NCI-H1694 (cell line): ENCODE measurements around the gene MAPKAPK3.

Experiments used
- DNase-seq: peaks from one replicate; lab custom pipeline; 2025; lab: John Stamatoyannopoulos, UW

Gene MAPKAPK3

DNA sequence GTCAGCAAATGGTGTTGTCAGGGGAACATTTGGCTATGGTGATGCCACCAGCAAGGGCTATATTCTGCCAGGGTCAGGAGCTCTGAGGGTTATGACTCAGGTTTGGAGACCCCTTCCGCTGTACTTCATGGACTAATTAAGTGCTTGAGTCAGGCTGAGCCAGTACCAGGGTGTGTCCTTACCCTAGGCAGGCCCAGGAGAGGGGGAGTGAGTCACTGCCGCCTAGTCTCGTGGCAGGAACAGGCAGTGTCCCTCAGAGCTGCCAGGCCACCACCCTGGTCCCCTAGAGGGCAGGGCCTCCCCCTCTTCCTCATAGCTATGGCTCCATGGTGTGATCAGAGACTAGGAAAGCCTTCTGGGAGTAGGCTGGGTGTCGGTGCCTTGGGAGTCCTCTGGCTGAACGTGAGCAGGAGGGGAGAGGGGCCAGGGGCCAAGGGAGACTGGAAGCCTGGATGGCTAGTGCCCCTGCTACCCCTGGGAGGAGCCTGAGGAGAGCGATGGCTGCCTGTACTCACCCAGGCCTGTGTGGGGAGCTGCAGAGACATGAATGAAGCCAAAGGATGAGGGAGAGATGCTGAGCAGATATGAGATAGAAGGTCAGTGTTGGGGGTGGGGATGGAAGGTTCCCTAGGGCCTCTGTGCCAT lies 10.6 kb downstream of the MAPKAPK3 start:
- no peak for DNase-seq

DNA sequence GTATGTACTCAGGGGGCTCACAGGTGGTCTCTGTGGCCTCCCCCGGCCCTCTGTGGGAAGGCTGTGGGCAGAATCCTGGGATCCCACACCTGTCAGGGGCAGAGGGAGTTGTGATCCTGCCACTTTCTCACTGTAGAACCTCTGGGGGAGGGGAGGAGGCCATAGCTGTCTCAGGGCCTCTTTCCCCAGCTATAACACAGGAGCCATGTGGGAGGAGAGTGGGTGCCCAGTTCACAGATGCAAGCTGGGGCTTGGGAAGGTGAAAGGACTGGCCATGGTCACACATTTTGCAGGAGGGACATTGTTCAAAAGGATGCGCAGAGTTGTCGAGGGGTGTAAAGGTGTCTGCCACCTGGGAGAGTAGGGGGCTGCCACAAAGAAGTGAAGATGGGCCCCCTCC lies 11.7 kb downstream of the MAPKAPK3 start:
- DNase-seq, result no peak

DNA sequence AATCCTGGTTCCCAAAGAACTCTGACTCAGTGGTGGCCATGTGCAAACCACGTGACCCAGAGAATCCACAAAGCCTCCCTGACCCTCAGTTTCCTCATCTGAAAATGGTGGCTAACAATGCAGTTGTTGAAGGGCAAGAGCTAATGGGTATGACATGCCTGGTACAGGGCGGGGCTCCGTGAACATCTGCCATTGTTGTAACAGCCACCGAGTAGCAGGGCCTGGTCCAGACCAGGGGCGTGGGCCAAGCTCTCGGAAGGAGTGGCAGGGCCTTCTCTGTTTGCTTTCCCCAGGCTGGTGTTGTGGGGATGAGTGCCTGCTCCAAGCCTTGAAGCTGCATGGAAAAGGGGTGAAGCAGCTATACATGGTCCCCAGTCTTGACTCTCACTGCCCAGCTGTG lies 13.4 kb downstream of the MAPKAPK3 start:
- DNase-seq, result no peak

DNA sequence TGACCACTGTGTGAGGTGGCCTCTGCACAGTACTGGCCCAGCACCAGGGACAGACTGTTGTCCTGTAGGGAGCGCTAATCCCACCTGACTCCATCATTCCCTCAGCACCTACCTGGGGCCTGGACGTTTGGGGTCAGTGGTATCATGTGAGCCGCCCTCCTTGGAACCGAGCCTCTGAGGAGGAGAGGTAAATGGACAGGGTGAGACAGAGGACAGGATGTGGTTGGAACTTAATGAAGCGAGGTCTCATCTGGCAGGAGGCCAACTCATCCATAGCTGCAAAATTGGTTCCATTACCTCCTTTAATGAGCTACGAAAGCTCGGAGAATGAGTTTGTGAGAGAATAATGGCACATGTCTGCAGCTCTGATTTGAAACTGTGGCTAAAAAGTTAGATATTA lies 13.9 kb downstream of the MAPKAPK3 start:
- DNase-seq, result no peak

DNA sequence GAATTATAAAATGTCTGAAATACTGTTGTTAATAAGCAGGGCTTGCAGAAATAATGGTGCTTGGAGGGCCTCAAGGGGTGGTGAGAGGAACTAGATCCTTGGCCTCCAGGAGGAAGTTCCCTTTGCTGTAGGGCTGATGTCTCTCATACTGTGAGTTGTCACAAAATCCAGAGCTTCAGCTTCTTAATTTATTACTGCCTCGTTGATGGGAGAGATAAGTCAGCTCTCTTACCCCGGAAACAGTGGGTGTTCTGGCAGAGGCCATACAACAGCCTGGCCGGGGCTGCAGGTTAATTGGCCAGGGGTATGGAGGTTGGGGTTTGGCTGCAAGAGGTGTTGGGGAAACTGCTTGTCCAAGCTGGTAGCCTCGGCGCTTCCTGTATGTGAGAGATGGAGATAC lies 15.5 kb downstream of the MAPKAPK3 start:
- no peak for DNase-seq

DNA sequence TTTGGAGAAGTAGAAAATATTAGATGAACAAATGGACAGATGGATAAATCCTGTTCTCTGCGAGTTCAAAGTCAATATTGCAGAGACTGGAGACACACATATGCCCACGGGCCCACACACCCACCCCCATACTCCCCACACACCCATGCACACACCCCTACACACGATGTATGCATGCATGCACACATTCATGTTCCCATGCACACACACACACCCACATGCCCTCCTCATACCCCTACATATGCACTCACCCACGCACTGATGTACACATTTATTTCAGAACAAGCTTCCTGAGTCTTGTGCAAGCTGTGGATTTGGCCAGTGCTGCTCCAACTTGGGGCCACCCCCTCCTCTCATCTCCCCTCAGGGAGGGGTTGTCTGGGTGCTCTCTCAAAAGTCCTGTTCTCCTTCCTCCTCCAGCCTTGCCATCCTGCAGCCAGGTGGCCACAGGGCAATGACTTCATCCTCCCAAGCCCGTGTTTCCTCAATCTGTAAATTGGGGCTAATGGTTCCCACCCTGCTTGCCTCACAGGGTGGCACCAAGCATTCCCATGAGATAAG lies 16.4 kb downstream of the MAPKAPK3 start:
- DNase-seq, result no peak

DNA sequence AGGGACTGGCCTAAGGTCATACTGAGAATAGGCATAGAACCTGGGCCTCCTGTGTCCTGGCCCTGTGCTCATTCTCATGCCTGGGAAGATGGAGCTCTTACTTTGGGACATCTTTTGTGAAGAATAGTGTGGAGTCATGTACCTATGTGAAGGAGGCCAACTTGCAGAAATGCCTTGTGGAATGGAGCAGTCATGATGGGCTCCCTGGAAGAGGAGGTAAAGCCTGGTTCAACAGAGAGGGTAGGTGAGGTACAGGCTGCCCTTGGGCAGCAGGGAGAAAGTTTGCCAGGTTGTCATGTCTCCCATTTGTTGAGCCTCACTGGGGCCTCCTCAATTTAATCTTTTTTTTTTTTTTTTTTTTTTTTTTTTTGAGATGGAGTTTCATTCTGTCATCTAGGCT lies 18.1 kb downstream of the MAPKAPK3 start:
- no peak for DNase-seq

DNA sequence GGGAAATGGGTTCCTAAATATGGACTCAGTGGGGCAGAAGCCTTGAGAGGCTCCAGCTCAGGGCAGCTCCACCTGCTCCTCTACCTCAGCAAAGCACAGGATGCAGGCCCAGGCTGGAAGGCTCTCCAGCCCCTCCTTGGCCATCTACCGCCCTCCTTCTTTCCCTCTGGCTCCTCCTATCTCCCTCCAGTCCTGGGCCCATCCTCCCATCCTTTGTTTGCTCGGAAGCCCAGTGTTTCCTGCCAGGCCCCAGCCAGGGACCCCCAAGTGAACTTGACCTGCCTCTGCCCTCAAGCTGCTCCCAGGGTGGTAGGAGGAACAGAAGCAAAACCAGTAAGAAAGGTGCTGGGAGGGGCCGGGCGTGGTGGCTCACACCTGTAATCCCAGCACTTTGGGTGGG lies 20.1 kb downstream of the MAPKAPK3 start:
- no peak for DNase-seq

DNA sequence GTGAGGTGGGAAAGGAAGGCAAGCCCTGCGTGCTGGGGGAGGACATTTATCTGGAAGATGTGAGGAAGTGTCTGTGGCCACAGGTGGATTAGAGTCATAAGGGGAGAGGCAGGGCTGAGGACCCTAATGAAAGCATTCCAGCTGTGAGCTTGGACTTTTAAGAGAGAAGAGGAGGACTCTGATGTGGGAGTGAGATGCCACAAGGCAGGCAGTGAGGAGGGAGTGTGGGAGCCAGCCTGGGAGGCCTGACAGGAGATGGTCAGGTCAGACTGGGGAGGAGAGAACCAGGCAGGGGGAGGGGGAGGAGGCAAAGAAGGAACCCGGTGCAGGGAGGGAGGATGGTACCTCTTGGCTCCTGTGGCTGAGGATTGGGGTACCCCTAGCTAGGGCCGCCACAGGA lies 21.0 kb downstream of the MAPKAPK3 start:
- no peak for DNase-seq

DNA sequence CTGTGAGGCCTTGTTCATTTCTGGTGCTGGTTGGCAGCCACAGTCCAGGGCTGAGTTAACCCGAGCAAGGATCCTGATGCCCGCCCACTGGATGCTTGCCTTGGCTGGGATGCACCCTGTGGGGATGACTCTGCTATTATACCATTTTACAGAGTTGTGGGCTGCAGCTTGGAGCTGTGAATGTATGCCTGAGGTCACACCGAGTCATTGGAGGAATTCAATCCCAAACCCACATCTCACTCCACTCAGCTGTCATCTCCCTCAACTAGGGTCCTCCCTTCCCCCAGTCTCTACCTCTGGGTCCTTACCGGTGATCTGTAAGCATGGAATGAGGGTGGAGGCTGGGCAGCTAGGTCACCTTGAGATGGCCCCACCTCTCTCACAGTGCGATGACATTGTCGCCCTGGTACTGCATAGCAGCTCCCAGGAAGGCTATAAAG lies 22.1 kb downstream of the MAPKAPK3 start:
- no peak for DNase-seq

DNA sequence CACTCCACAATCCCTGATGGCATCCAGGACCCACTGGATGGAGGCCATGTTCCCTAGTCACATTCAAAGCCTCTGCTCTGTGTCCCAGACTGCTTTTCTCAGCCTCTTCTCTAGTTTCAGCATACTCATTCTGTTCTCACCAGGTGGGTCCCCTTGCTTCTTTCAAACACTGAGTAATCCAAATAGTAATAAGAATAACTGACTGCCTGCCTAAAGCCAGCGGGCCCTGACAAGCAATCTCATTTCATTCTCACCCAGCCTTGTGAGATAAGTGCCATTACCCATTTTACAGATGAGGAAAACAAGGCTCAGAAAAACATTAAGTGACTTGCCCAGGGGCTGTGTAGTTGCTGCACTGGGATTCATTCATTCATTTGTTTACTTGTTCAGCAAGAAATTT lies 25.4 kb downstream of the MAPKAPK3 start:
- DNase-seq, result no peak

DNA sequence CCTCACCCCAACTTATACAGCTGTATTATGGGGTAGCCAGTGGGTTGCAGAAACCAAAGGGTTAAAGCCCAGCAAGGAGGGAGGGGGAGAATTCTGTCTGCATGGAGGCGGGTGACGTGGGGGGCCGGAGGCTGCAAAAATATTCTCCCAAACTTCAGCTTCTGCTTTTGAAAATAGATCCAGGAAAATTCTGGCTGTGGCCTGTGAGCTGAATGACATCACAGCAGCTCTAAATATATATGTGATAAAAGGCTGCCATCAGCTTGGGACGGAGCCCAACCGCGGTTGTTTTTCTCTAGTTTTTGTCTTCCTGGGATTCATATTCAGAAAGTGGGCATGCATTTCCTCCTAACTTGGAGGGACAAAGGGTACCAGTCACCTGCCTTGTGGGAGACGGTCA lies 27.6 kb downstream of the MAPKAPK3 start:
- no peak for DNase-seq

DNA sequence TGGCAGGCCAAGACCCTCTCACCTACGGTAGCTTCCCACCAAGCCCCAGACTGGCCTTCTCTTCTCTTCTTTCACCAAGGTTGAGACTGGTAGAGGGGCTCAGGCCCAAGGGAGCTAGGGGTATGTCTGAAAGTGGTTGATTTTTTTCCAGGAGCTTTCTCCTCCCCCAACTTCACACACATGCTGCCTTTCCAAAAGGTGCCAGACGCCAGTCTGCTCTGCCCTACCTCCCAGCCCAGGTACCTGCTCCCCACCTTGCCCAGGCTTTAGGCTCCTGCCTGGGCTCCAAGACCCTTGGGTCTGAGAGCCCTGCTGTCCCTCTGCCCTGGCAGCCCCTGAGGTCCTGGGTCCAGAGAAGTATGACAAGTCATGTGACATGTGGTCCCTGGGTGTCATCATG lies 28.4 kb downstream of the MAPKAPK3 start:
- no peak for DNase-seq

DNA sequence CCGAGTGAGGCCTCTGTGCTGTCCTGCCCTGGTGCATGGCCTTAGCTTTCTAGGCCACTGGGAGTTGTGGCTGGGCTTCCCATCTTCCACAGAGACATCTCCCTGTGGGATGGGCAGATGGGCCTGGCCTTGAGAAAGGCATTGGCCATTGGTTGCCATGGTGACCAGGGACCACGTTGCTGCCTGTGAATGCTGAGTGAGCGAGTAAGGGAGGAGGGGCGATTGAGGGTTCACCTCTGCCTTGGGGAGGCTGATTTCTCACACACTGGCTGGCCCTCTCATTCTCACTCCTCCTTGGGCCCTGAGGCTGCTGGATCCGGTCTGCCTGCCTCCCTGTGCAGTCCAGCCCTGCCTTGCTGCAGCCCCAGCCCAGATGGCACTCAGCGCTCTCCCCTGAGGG lies 31.4 kb downstream of the MAPKAPK3 start:
- DNase-seq, result no peak

DNA sequence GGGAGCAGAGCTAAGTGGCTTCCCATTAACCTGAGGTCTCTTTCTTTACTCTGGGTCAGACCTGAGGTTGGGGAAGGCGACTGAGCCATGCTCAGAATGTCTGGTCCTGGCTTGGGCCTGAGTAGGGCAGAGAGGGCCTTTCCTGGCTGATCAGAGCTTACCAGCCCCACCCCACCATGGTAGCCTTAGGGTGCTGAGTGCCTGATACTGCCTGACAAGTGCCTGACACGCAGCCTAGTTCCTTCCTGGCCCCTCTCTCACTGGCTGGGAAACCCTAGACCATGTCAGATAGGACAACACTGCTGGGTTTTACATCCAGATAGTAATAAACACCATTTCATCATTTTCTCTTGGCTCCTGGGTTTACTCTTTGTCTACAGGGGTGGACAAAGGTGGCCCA lies 32.0 kb downstream of the MAPKAPK3 start:
- no peak for DNase-seq

DNA sequence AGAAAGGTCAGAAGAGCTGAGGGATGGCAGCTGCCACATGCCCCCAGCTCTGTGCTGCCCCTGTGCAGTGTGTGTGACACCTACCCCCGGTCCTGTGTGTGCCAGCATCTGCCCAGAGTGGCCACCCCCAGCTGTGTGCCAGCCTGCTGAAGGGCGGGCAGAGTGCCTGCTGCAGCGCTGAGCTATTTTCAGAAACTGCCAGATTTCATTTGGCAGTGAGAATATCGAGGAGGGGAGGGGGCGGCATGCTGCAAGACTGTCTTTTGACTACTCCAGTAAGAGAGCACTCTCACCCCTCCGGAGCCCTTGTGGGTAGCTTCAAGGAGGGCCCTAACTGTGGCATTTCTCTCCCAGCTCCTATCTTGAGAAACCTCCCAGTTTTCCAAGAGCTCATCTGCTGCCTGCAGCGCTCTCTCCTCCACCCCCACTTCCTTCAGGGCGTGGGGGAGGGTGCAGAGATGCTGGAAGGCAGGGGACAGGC lies 32.5 kb downstream of the MAPKAPK3 start:
- no peak for DNase-seq

DNA sequence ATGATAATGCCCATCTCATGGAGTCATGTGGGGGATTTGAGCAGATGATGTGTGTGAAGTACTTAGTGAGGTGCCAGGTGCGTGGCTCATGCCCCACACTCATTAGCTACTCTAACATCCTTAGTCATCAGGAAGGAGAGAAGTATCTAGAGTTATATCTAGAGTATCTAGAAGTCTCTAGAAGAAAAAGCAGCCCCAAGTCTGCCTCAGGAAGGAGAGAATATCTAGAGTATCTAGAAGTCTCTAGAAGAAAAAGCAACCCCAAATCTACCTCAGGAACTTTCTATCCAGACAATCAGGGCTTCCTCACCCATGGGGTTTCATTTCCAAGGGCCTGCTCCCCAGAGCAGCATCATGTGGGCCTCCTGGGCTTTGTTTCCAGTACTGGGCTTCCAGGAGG lies 33.1 kb downstream of the MAPKAPK3 start:
- DNase-seq, result no peak

DNA sequence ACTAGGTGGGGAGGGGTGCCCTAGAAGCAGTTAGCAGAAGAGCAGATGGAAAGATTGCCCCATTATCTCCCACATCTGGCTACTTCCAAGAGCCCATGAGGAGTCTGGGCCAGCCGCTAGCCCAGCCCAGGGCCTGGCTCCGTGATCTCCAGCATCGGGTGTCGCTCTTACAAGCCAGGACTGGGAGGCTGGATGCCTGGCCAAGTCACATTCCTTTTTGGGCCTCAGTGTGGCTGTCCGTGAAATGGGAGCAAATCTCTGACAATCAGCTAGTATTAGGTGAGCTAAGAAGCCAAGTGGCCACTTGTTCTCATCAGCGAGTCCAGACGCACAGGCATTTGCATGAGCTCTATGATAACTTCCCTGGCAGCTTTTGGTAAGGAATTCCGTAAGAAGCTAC lies 34.5 kb downstream of the MAPKAPK3 start:
- DNase-seq, result no peak

DNA sequence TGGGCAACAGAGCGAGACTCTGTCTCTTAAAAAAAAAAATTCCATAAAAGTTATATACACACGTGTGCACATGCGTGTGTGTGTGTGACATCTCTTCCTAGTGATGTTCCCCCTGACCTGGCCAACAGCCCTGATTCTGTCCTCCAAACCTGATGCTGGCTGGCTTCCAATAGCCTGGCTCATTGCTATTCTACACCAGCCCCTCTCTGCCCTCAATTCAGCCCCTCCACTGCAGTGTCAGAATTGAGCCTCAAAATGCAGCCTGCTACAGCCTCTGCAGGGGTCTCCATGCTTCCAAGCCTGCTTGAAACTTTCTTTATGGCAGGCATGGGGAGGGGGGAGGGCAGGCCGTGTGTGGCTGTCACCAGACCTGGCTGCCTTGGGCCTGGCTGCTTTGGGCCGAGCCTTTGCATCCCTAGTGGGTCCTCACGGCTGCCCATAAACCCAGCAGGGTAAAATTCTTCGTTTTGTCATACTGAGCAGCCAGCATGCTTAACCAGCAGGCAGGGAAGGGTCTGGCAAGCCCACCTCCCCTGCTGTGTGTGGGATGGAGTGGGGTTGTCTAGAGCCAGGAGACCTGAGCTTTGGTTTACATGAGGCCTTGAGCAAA lies 35.1 kb downstream of the MAPKAPK3 start:
- DNase-seq, result no peak

DNA sequence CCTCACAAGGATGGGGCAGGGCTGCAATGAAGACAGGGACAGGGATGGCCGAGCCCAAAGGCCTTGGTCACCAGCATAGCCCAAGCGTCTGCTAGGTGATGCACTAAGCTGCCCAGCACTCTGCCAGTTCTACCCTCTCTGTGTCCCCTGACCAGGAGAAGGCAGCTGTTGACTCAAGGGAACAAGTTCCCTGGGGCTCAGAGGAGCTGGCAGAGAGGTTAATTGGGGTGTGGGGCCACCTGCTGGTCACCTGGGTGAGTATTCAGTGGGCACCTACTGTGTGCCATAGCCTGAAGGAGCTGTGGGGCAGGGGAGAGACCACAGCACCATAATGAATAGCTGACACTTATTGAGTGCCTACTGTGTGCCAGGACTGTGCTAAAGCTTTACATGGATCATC lies 35.8 kb downstream of the MAPKAPK3 start:
- DNase-seq, result no peak

DNA sequence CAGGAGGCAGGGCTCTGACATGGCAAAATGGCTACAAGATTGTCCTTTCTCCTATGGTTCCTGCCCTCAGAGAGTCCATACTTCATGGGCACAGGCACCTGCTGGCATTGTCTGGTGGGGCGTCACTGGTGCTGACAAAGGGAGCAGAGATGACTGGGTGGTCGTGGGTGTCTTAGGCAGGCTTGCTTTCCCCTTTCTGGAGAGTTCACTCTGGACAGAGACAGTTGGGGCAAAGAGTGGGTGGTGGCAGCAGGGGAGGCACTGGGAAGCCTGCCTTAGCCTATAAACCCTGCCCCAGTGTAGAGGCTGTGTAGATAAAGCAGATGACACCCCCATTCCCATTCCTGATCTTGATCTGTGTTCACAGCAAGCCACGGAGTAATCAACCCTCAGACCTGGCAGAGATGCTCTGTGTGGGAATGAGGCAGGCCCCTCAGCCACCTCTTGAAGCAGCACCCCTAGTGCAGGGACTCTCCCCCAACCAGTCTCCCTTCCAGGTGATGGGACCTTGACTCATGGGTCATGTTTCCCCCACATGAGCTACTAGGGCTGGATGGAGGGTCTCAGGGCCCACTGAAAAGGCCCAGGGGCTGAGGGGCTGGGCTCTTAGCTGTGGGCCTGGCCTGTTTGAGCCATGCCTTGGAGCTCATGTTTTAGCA lies 37.1 kb downstream of the MAPKAPK3 start:
- DNase-seq, result no peak

DNA sequence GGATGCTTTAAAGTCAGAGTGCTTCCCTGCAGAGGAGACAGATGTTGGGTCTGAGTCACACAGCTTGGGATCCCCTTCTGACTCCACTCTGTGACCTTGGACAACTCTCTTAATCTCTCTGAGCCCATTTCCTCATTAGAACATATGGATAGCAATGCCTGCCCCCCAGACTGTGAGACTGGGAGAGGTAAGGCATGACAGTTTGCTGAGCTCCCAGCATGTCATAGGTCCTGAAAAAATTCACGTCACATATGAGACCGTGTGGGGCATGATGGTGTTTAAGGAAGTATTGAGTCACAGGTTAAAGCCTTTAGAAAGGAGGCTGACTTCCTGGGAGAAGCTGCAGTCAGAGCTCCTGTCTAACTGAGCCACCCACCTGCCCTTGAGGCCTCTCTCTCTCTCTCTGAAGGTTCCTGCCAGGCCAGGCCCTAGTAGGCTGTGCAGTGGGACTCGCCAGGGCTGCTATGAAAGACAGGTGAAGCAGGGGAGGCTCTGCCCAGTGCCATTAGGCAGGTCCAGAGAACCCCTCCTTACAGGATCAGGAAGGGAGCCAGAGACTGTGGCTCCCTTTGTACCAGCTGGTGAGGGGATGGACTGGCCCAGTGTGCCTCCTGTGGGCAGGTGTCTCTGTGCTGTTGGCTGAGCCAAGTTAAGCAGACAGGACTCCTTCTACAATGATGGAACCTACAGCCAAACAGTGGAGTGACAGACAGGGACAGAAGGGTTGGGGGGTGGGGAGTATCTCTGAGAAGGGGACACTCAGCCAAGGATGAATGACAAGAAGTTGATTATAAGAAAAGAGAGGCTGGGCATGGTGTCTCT lies 38.3 kb downstream of the MAPKAPK3 start:
- DNase-seq, result no peak
